HepG2 (cell line): ENCODE measurements around the gene HSPA1L. TPM values are rescaled to one million over a fixed set of nuclear protein-coding genes. Genes with fewer than 3 reads are reported as not detected.

Source experiments
- CAMTA2 ChIP-seq: sonication (generic); formaldehyde crosslinking; IDR thresholded peaks from 2 replicates; pipeline ENCODE4 v1.4.0; 2020; ENCODE audit warnings: mild to moderate bottlenecking, missing genetic modification reagents, borderline replicate concordance
- EP300 ChIP-seq, 3 experiments: sonication (generic) in 1 of 3; formaldehyde crosslinking in 1 of 3; IDR thresholded peaks; 2 replicates each; pipeline versions ENCODE4 v1.5.1 to v1.6.1; 2011 to 2020; ENCODE audit warnings: low read depth in 2 of 3, low read length in 2 of 3, borderline replicate concordance in 1 of 3, improper control_type of control experiment in 1 of 3, mild to moderate bottlenecking in 1 of 3, missing genetic modification reagents in 1 of 3, moderate library complexity in 1 of 3
- KDM5B ChIP-seq: sonication (generic); formaldehyde crosslinking; IDR thresholded peaks from 2 replicates; pipeline ENCODE4 v1.4.0; 2020; ENCODE audit warnings: missing genetic modification reagents, mild to moderate bottlenecking, borderline replicate concordance
- MED8 ChIP-seq: sonication (generic); formaldehyde crosslinking; IDR thresholded peaks from 2 replicates; pipeline ENCODE4 v1.8.1; 2023; ENCODE audit warnings: mild to moderate bottlenecking, missing genetic modification reagents; ENCODE audit not compliant: insufficient replicate concordance
- MYNN ChIP-seq: sonication (generic); formaldehyde crosslinking; IDR thresholded peaks from 2 replicates; pipeline ENCODE4 v1.4.0; 2020; ENCODE audit warnings: mild to moderate bottlenecking, low read depth, missing genetic modification reagents
- NBN ChIP-seq: fragments of 450-650 bp; conservative IDR thresholded peaks from 2 replicates; pipeline ENCODE4 v1.6.1; 2017
- NR2C2 ChIP-seq: sonication (generic); formaldehyde crosslinking; IDR thresholded peaks from 2 replicates; pipeline ENCODE4 v1.4.0; 2020; ENCODE audit warnings: missing genetic modification reagents, mild to moderate bottlenecking, moderate library complexity, borderline replicate concordance
- PLSCR1 ChIP-seq: sonication (generic); formaldehyde crosslinking; IDR thresholded peaks from 2 replicates; pipeline ENCODE4 v1.5.0; 2020; ENCODE audit warnings: missing genetic modification reagents, mild to moderate bottlenecking, borderline replicate concordance
- SOX6 ChIP-seq, 2 experiments: fragments of 450-650 bp in 1 of 2; sonication (generic) in 1 of 2; formaldehyde crosslinking in 1 of 2; IDR thresholded peaks; 2 replicates each; pipeline versions ENCODE4 v1.4.0 to v1.6.1; 2017 to 2020; ENCODE audit warnings: antibody characterized with exemption in 1 of 2, mild to moderate bottlenecking in 1 of 2, missing genetic modification reagents in 1 of 2
- TFDP2 ChIP-seq: sonication (generic); formaldehyde crosslinking; IDR thresholded peaks from 2 replicates; pipeline ENCODE4 v1.4.0; 2020; ENCODE audit warnings: missing genetic modification reagents
- ZNF12 ChIP-seq: sonication (generic); formaldehyde crosslinking; IDR thresholded peaks from 2 replicates; pipeline ENCODE4 v1.5.0; 2020; ENCODE audit warnings: missing genetic modification reagents
- ZNF138 ChIP-seq: sonication (generic); formaldehyde crosslinking; IDR thresholded peaks from 2 replicates; pipeline ENCODE4 v1.5.0; 2020; ENCODE audit warnings: mild to moderate bottlenecking, low read depth, missing genetic modification reagents
- ZNF280D ChIP-seq: sonication (generic); formaldehyde crosslinking; IDR thresholded peaks from 2 replicates; pipeline ENCODE4 v1.5.1; 2020; ENCODE audit warnings: mild to moderate bottlenecking, missing genetic modification reagents
- ZNF530 ChIP-seq: sonication (generic); formaldehyde crosslinking; IDR thresholded peaks from 2 replicates; pipeline ENCODE4 v1.5.0; 2020; ENCODE audit warnings: low read depth, mild to moderate bottlenecking, missing genetic modification reagents
- ZNF552 ChIP-seq: sonication (generic); formaldehyde crosslinking; IDR thresholded peaks from 2 replicates; pipeline ENCODE4 v1.9.0; 2022; ENCODE audit warnings: missing genetic modification reagents, mild to moderate bottlenecking, borderline replicate concordance
- ZNF773 ChIP-seq: sonication (generic); formaldehyde crosslinking; IDR thresholded peaks from 2 replicates; pipeline ENCODE4 v1.4.0; 2020; ENCODE audit warnings: missing genetic modification reagents, borderline replicate concordance
- polyA plus RNA-seq, 8 experiments: library from polyadenylated mRNA; depleted of rRNA in 3 of 8; stranded (reverse) in 7 of 8; unstranded in 1 of 8; fragments of >200 nt; fragmentation: Illumina TruSeq in 4 of 8; extraction: Trizol in 4 of 8; gene quantifications; 2 replicates each; pipeline versions ENCODE4 v1.2.1 to v1.2.3, GENCODE V29; 2011 to 2016; ENCODE audit warnings: low read depth in 4 of 8, missing spikeins in 1 of 8, mixed read lengths in 1 of 8; ENCODE audit not compliant: insufficient read depth in 1 of 8
- total RNA-seq, 5 experiments: library from RNA; depleted of rRNA; stranded (reverse); fragments of >200 nt; fragmentation: Illumina TruSeq; extraction: Trizol; gene quantifications; 2 replicates each; pipeline ENCODE4 v1.2.3, GENCODE V29; 2016; ENCODE audit warnings: low read depth in 1 of 5
- TF ChIP-seq, protein P1 (sequence below): sonication (generic); formaldehyde crosslinking; IDR thresholded peaks from 2 replicates; pipeline ENCODE4 v1.5.0; 2020; ENCODE audit warnings: mild to moderate bottlenecking, missing genetic modification reagents, borderline replicate concordance

Gene HSPA1L
- total and polyA plus RNA-seq, 2 of the 13 experiments (the other 11 are each of a cell fraction or from before 2014, with no cell fraction given): 0.55 to 1.0 TPM

DNA sequence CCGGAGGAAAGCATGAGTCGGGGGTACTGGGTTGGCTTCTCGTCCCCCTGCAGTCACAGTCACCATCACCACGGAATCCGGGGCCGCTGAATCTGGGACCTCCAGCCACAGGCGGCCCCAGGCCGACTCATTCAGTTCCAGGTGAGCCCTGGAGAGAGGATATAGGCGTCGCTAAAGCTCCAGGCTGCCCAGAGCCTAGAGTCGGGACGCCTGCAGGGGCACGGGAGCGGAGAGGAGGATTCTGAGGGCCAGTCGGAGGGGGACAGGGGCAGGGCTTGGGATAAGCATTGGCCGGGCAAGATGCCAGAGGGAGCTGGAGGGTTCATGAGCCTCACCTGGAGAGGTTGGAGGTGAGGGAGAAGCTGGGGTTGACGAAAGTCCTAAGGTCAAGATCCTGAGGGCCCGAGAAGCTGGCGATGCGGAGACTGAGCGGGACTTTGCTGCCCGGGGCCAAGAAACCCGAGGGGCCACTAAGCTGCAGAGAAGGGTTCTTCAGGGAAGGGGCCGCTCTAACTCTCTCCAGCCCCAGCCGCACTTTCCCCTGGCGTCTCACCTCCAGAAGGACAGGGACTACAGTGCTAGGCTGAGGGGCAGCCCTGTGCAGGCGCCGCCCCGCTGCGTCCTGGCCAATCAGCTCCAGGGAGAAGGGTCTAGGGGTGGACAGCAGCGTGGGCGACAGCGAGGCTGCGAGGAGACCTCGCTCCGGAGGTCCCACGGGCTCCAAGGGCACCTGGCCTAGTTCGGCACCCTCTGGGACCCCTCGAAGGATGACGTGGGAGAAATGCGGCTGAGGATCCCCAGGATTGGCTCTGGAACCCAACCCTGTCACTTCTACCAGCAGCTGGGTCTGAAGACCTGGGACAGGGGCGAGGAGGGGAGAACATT, 48.9 kb downstream of the HSPA1L start (continued):
- TF ChIP-seq ZNF280D (CRISPR knock-in tag) (no peak), SOX6 (IDR thresholded peaks at IDR 0.05) (no peak), SOX6 (CRISPR knock-in tag; IDR thresholded peaks at IDR 0.05) (peak; percentile 38), ZNF12 (CRISPR knock-in tag) (0 out of 2 replicates have a peak, but pooled peaks have one; percentile 27), ZNF138 (CRISPR knock-in tag) (peak; percentile 96; the same call in 1 of the 2 replicates), ZNF552 (CRISPR knock-in tag) (no peak), KDM5B (CRISPR knock-in tag) (peak; percentile 63), CAMTA2 (CRISPR knock-in tag) (peak; percentile 81; the same call in 1 of the 2 replicates), MED8 (no peak), NR2C2 (CRISPR knock-in tag) (no peak), ZNF773 (CRISPR knock-in tag) (no peak), TFDP2 (CRISPR knock-in tag) (peak; percentile 53; the same call in 1 of the 2 replicates), ZNF530 (no peak), MYNN (CRISPR knock-in tag) (no peak), EP300 (IDR thresholded peaks at IDR 0.05; ENCODE audit: low read depth in 2 of 2, low read length in 2 of 2) (no peak), EP300 (CRISPR knock-in tag; IDR thresholded peaks at IDR 0.05; ENCODE audit: borderline replicate concordance) (no peak), PLSCR1 (CRISPR knock-in tag) (no peak), NBN (no peak)
- TF ChIP-seq, protein P1, sequence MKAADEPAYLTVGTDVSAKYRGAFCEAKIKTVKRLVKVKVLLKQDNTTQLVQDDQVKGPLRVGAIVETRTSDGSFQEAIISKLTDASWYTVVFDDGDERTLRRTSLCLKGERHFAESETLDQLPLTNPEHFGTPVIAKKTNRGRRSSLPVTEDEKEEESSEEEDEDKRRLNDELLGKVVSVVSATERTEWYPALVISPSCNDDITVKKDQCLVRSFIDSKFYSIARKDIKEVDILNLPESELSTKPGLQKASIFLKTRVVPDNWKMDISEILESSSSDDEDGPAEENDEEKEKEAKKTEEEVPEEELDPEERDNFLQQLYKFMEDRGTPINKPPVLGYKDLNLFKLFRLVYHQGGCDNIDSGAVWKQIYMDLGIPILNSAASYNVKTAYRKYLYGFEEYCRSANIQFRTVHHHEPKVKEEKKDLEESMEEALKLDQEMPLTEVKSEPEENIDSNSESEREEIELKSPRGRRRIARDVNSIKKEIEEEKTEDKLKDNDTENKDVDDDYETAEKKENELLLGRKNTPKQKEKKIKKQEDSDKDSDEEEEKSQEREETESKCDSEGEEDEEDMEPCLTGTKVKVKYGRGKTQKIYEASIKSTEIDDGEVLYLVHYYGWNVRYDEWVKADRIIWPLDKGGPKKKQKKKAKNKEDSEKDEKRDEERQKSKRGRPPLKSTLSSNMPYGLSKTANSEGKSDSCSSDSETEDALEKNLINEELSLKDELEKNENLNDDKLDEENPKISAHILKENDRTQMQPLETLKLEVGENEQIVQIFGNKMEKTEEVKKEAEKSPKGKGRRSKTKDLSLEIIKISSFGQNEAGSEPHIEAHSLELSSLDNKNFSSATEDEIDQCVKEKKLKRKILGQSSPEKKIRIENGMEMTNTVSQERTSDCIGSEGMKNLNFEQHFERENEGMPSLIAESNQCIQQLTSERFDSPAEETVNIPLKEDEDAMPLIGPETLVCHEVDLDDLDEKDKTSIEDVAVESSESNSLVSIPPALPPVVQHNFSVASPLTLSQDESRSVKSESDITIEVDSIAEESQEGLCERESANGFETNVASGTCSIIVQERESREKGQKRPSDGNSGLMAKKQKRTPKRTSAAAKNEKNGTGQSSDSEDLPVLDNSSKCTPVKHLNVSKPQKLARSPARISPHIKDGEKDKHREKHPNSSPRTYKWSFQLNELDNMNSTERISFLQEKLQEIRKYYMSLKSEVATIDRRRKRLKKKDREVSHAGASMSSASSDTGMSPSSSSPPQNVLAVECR (CRISPR knock-in tag): peak; percentile 59; the same call in 1 of the 2 replicates
